GM23338 (cell line): ENCODE results near the gene SLC6A19. TPM values are rescaled to one million over a fixed set of nuclear protein-coding genes. Genes with fewer than 3 reads are reported as not detected.
"Not testable (repeated sequence)": the region's sequence is repeated elsewhere in the genome, so short reads cannot be mapped to it uniquely, and the experiment has no call there.

Experiments used
- ATAC-seq: fragments of 200-7000 bp; cut with Tn5 transposase; 3 replicates; pipeline ENCODE4 v1.9.1; 2020
- DNase-seq: peaks from one replicate; pipeline ENCODE4 v3.0.0-alpha.2; 2015; ENCODE audit warnings: low spot score
- H2AFZ ChIP-seq: fragments of 200-600 bp; sonication (generic); 2 replicates; pipeline ENCODE4 v1.8.0; 2016; ENCODE audit warnings: antibody characterized with exemption, mild to moderate bottlenecking, moderate library complexity
- H3F3A ChIP-seq: fragments of 200-600 bp; sonication (generic); replicated peaks from 2 replicates; pipeline ENCODE4 v1.8.0; 2017; ENCODE audit warnings: antibody characterized with exemption, mixed run types, low read depth
- H3K27ac ChIP-seq: fragments of 200-600 bp; sonication (generic); 2 replicates; pipeline ENCODE4 v1.6.1; 2016; ENCODE audit warnings: low read depth
- H3K27me3 ChIP-seq: fragments of 200-600 bp; sonication (generic); 2 replicates; pipeline ENCODE4 v1.8.0; 2016; ENCODE audit warnings: mild to moderate bottlenecking, mixed run types, moderate library complexity; ENCODE audit not compliant: insufficient read depth
- H3K36me3 ChIP-seq: fragments of 200-600 bp; sonication (generic); 2 replicates; pipeline ENCODE4 v1.8.0; 2016; ENCODE audit warnings: mild to moderate bottlenecking; ENCODE audit not compliant: insufficient read depth
- H3K4me1 ChIP-seq: fragments of 200-600 bp; sonication (generic); 2 replicates; pipeline ENCODE4 v1.8.0; 2016; ENCODE audit warnings: mild to moderate bottlenecking, moderate library complexity; ENCODE audit not compliant: insufficient read depth
- H3K4me2 ChIP-seq: fragments of 200-600 bp; sonication (generic); 2 replicates; pipeline ENCODE4 v1.7.1; 2017; ENCODE audit warnings: mixed run types
- H3K4me3 ChIP-seq: fragments of 200-600 bp; sonication (generic); 2 replicates; pipeline ENCODE4 v1.6.1; 2016; ENCODE audit warnings: mixed run types
- H3K79me2 ChIP-seq: fragments of 200-600 bp; sonication (generic); replicated peaks from 2 replicates; pipeline ENCODE4 v1.8.0; 2017; ENCODE audit warnings: mild to moderate bottlenecking; ENCODE audit not compliant: insufficient read depth
- H3K9me2 ChIP-seq: fragments of 200-600 bp; sonication (generic); 2 replicates; pipeline ENCODE4 v1.8.0; 2017; ENCODE audit not compliant: insufficient read depth
- H4K20me1 ChIP-seq: fragments of 200-600 bp; sonication (generic); replicated peaks from 2 replicates; pipeline ENCODE4 v1.8.0; 2017; ENCODE audit warnings: mild to moderate bottlenecking; ENCODE audit not compliant: insufficient read depth
- H3K27ac Mint-ChIP-seq: 2 replicates; pipeline ENCODE4 v1.8.0; 2020; ENCODE audit warnings: inconsistent platforms, mild to moderate bottlenecking, moderate library complexity, mixed read lengths
- H3K27me3 Mint-ChIP-seq: 3 replicates; pipeline ENCODE4 v1.8.0; 2022; ENCODE audit warnings: low read depth, mild to moderate bottlenecking, moderate library complexity, mixed read lengths, inconsistent platforms; ENCODE audit not compliant: insufficient read depth, poor library complexity
- H3K36me3 Mint-ChIP-seq: 3 replicates; pipeline ENCODE4 v1.8.0; 2021; ENCODE audit warnings: low read depth, mild to moderate bottlenecking, inconsistent platforms, moderate library complexity, mixed read lengths
- H3K4me1 Mint-ChIP-seq: 3 replicates; pipeline ENCODE4 v1.8.0; 2020; ENCODE audit warnings: mild to moderate bottlenecking, inconsistent platforms, mixed read lengths
- H3K4me3 Mint-ChIP-seq: 3 replicates; pipeline ENCODE4 v1.8.0; 2021; ENCODE audit warnings: moderate library complexity, mild to moderate bottlenecking, inconsistent platforms, mixed read lengths
- H3K9me3 Mint-ChIP-seq: 3 replicates; pipeline ENCODE4 v1.8.0; 2020; ENCODE audit warnings: moderate library complexity, mild to moderate bottlenecking, inconsistent platforms, mixed read lengths
- CREB1 ChIP-seq: fragments of 250-450 bp; sonication (Bioruptor Pico); IDR thresholded peaks from 2 replicates; pipeline ENCODE4 v1.5.0; 2020; ENCODE audit warnings: low read depth, mild to moderate bottlenecking, moderate library complexity
- CTCF ChIP-seq, 2 experiments: fragments of 200-600 bp in 1 of 2; sonication (generic) in 1 of 2; conservative IDR thresholded peaks; 2 replicates each; pipeline versions ENCODE4 v1.5.1 to v1.6.1; 2016 to 2017; ENCODE audit warnings: antibody characterized with exemption in 2 of 2, low read depth in 2 of 2, mild to moderate bottlenecking in 2 of 2, moderate library complexity in 1 of 2
- ETS1 ChIP-seq: IDR thresholded peaks from 2 replicates; pipeline ENCODE4 v1.6.1; 2016; ENCODE audit warnings: antibody characterized with exemption
- EZH2 ChIP-seq: fragments of 200-600 bp; sonication (generic); IDR thresholded peaks from one replicate; pipeline ENCODE4 v1.8.0; 2017; ENCODE audit warnings: antibody characterized with exemption, mild to moderate bottlenecking, low read depth; ENCODE audit not compliant: unreplicated experiment
- NANOG ChIP-seq: IDR thresholded peaks from 2 replicates; pipeline ENCODE4 v1.6.1; 2016; ENCODE audit warnings: antibody characterized with exemption, borderline replicate concordance
- REST ChIP-seq: IDR thresholded peaks from one replicate; pipeline ENCODE4 v1.6.1; 2018; ENCODE audit warnings: antibody characterized with exemption; ENCODE audit not compliant: unreplicated experiment
- STAT1 ChIP-seq: IDR thresholded peaks from one replicate; pipeline ENCODE4 v1.6.1; 2016; ENCODE audit warnings: antibody characterized with exemption; ENCODE audit not compliant: unreplicated experiment
- polyA plus RNA-seq: library from polyadenylated mRNA; unstranded; fragments of >200 nt; fragmentation: Nextera tagmentation; extraction: Ambion mirVana; gene quantifications from 2 replicates; pipeline ENCODE4 v1.2.1, GENCODE V29; 2016
- total RNA-seq: library from RNA; depleted of rRNA; stranded (reverse); fragments of >200 nt; shearing (Covaris generic); gene quantifications from 2 replicates; pipeline ENCODE4 v1.2.3, GENCODE V29; 2014

Gene SLC6A19
- total and polyA plus RNA-seq, 2 experiments from 2014 or later, result not detected

- TF ChIP-seq CTCF (conservative IDR thresholded peaks at IDR 0.05; ENCODE audit: low read depth in 2 of 2) (no peak), EZH2 (no peak), ETS1 (no peak), REST (no peak), CREB1 (no peak), STAT1 (no peak), NANOG (no peak)
Observed at GRCh38 chr5:1156754-1157460, 44.5 kb upstream of the SLC6A19 start (continued).

GRCh38 chr5:1157461-1157986 lies 43.9 kb upstream of the SLC6A19 start:
- not testable (repeated sequence) for H3K27ac Mint-ChIP-seq, ATAC-seq, H3K36me3 ChIP-seq, H3K36me3 Mint-ChIP-seq, H3K4me3 ChIP-seq, H3K4me1 Mint-ChIP-seq, H3K79me2 ChIP-seq, H3K9me3 Mint-ChIP-seq, H2AFZ ChIP-seq, H3K9me2 ChIP-seq, H3K27ac ChIP-seq, H3F3A ChIP-seq, H3K4me1 ChIP-seq, H3K4me2 ChIP-seq, H4K20me1 ChIP-seq, DNase-seq
- peaks cover 22% of the 10 kb centered on the region for H3K27me3 ChIP-seq
- Mint-ChIP-seq H3K27me3 (peaks cover 35% of the 10 kb centered on the region), H3K4me3 (peak overlapping the region; percentile 16; the same call in 1 of the 3 replicates)
